ENCODE measurements around the gene FASTKD1. TPM values are rescaled to one million over a fixed set of nuclear protein-coding genes. Genes with fewer than 3 reads are reported as not detected.
A peak's percentile ranks its signal among the peaks of the same experiment; 100 is the strongest.

FASTKD1 gene
- polyA plus RNA-seq, 3 donors = 9.1 to 16.9 (median 14.3) TPM

- peaks cover 10% of the 10 kb centered on the region for H3K4me1 Mint-ChIP-seq
- Histone ChIP-seq H2AFZ (ENCODE audit: insufficient read depth, low read depth, low read length, poor library complexity, severe bottlenecking) (no peak overlapping the region), H3K4me3 (replicated peaks in 1 of 3; ENCODE audit: low read depth in 2 of 3, low read length in 3 of 3) (no peak overlapping the region), H3K79me2 (ENCODE audit: insufficient read depth, low read length) (peaks cover 46% of the 10 kb centered on the region), H3K36me3 (replicated peaks in 1 of 2; ENCODE audit: control insufficient read depth in 1 of 2, insufficient read depth in 2 of 2, low read length in 2 of 2) (peaks cover 10 to 30% of the 10 kb centered on the region in 2 donors), H3K4me1 (ENCODE audit: control insufficient read depth in 1 of 2, insufficient read depth in 2 of 2, low read length in 2 of 2) (peaks cover 5 to 10% of the 10 kb centered on the region in 2 donors), H3K4me2 (replicated peaks; ENCODE audit: extremely low read depth, low read length, poor library complexity, severe bottlenecking) (no peak overlapping the region), H3K9me3 (replicated peaks in 1 of 2; ENCODE audit: control insufficient read depth in 1 of 2, insufficient read depth in 1 of 2, low read length in 2 of 2) (no peaks in the 10 kb centered on the region), H3K27me3 (ENCODE audit: control insufficient read depth in 2 of 2, insufficient read depth in 2 of 2, low read length in 2 of 2) (no peaks in the 10 kb centered on the region), H4K20me1 (ENCODE audit: insufficient read depth, low read length) (no peaks in the 10 kb centered on the region), H3K27ac (ENCODE audit: low read depth in 1 of 2, low read length in 2 of 2) (no peak overlapping the region), H3K9ac (ENCODE audit: insufficient read depth, low read length, poor library complexity, severe bottlenecking) (no peak overlapping the region)
- peak overlapping the region in 3 of 7 donors; percentile 20 to 54 (median 27) for H3K27ac Mint-ChIP-seq
- no CpG with 5 or more reads among the region's 2 CpGs for WGBS (ENCODE audit: insufficient coverage)
- H3K36me3 Mint-ChIP-seq = peaks cover 23 to 40% of the 10 kb centered on the region in 2 donors
- H3K4me3 Mint-ChIP-seq = no peak overlapping the region
- H3K9me3 Mint-ChIP-seq = peaks cover 0 to 4% (median under 1%) of the 10 kb centered on the region in 7 donors
- TF ChIP-seq, protein P1, sequence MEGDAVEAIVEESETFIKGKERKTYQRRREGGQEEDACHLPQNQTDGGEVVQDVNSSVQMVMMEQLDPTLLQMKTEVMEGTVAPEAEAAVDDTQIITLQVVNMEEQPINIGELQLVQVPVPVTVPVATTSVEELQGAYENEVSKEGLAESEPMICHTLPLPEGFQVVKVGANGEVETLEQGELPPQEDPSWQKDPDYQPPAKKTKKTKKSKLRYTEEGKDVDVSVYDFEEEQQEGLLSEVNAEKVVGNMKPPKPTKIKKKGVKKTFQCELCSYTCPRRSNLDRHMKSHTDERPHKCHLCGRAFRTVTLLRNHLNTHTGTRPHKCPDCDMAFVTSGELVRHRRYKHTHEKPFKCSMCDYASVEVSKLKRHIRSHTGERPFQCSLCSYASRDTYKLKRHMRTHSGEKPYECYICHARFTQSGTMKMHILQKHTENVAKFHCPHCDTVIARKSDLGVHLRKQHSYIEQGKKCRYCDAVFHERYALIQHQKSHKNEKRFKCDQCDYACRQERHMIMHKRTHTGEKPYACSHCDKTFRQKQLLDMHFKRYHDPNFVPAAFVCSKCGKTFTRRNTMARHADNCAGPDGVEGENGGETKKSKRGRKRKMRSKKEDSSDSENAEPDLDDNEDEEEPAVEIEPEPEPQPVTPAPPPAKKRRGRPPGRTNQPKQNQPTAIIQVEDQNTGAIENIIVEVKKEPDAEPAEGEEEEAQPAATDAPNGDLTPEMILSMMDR (IDR thresholded peaks at IDR 0.05) = no peak
- intact Hi-C loops (cut with micrococcal nuclease) = loop anchor here in 1 of 2 donors (10.0 kb wide), 1 partner anchor 255 kb away; the partner anchor contains the start of genes METTL5 and UBR3
- H3K27me3 Mint-ChIP-seq (ENCODE audit: low read depth in 3 of 3) = peaks cover 0 to 2% (median 0%) of the 10 kb centered on the region in 3 donors
- no peak for DNase-seq
Observed at GRCh38 chr2:169569948-169570347, 3.7 kb downstream of the FASTKD1 start.

- no peak overlapping the region for H3K4me3 Mint-ChIP-seq
- Histone ChIP-seq H3K4me3 (replicated peaks in 1 of 3; ENCODE audit: low read depth in 2 of 3, low read length in 3 of 3) (no peak overlapping the region), H3K9me3 (replicated peaks in 1 of 2; ENCODE audit: control insufficient read depth in 1 of 2, insufficient read depth in 1 of 2, low read length in 2 of 2) (no peaks in the 10 kb centered on the region), H3K27me3 (ENCODE audit: control insufficient read depth in 2 of 2, insufficient read depth in 2 of 2, low read length in 2 of 2) (no peaks in the 10 kb centered on the region), H3K79me2 (ENCODE audit: insufficient read depth, low read length) (peaks cover 17% of the 10 kb centered on the region), H3K27ac (ENCODE audit: low read depth in 1 of 2, low read length in 2 of 2) (no peak overlapping the region), H3K4me2 (replicated peaks; ENCODE audit: extremely low read depth, low read length, poor library complexity, severe bottlenecking) (no peak overlapping the region), H4K20me1 (ENCODE audit: insufficient read depth, low read length) (no peaks in the 10 kb centered on the region), H2AFZ (ENCODE audit: insufficient read depth, low read depth, low read length, poor library complexity, severe bottlenecking) (no peak overlapping the region), H3K4me1 (ENCODE audit: control insufficient read depth in 1 of 2, insufficient read depth in 2 of 2, low read length in 2 of 2) (no peaks in the 10 kb centered on the region), H3K36me3 (replicated peaks in 1 of 2; ENCODE audit: control insufficient read depth in 1 of 2, insufficient read depth in 2 of 2, low read length in 2 of 2) (peaks cover 13 to 44% of the 10 kb centered on the region in 2 donors), H3K9ac (ENCODE audit: insufficient read depth, low read length, poor library complexity, severe bottlenecking) (no peak overlapping the region)
- DNase-seq = no peak
- peaks cover 3% of the 10 kb centered on the region for H3K4me1 Mint-ChIP-seq
- no CpG with 5 or more reads among the region's 1 CpG for WGBS (ENCODE audit: insufficient coverage)
- TF ChIP-seq, protein P1 (IDR thresholded peaks at IDR 0.05) = no peak
- H3K27me3 Mint-ChIP-seq (ENCODE audit: low read depth in 3 of 3) = no peaks in the 10 kb centered on the region
- H3K9me3 Mint-ChIP-seq = peaks cover 0 to 6% (median 3%) of the 10 kb centered on the region in 7 donors
- no peak overlapping the region for H3K27ac Mint-ChIP-seq
- H3K36me3 Mint-ChIP-seq = peaks cover 24 to 47% of the 10 kb centered on the region in 2 donors
- intact Hi-C loops (cut with micrococcal nuclease) = no loop called here
Observed at GRCh38 chr2:169565686-169566085, 8.0 kb downstream of the FASTKD1 start.

All from CD14-positive monocyte (primary cell).